GM19035 (cell line): Measurements from ENCODE around the gene WDR43.

Source experiments
- ATAC-seq: cut with Tn5 transposase; IDR thresholded peaks from one replicate; pipeline ENCODE4 v1.9.1; 2021; ENCODE audit not compliant: unreplicated experiment

The WDR43 gene

DNA sequence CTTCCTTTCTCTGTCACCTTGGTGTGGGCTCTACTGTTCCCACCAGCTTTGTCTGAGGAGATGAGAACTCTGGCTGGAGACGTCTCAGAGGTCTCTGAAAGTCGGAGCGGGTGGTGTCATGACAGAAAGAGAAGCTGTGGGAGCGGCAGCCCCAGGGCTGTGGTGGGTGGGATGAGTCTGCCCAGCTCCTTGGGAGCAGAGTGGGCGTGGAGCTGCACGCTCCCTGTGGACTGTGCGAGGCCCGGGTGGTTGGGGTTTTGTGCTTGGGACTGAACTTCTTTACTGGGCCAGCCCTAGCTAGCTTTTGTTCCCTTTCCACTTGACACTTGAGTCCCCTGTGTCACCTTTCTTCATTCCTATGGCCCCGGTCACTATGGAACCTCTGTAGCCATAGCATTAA is 97.0 kb downstream of the WDR43 start:
- no peak for ATAC-seq

DNA sequence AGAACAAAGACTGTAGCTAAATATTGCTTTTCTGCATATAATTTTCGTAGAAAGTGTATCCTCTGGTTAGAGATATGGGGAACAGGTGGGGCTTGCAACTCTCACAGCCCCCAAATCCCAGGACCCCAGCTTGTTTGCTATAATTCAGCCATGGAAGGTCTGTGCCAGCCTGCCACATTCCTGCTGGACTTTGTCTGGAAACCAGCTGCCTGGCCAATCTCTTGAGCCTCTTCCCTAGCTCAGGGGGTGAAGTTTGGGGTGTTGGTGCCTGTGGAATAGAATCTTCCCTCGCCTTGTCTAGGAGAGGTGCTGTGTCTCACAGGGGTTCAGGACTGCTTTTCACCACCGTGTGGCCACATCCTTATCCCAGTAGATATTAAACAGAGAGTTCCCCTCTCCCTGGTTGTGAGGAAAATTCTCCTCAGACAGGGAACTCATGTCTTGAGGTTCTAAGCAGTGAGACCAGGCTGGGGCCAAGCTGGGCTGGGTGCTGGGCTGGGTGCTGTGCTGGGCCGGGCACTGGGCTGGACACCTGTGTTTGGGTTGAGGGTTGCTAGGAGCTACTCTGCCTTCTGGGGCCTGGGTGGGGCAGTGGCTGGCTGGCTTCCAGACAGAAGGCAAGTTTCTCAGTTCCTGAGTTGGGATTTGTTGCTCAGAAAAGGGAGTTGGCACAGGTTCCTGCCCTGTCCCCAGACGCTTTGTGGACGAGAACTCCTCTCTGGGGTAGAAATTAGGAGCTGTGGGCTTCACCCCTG is 98.9 kb downstream of the WDR43 start:
- no peak for ATAC-seq

DNA sequence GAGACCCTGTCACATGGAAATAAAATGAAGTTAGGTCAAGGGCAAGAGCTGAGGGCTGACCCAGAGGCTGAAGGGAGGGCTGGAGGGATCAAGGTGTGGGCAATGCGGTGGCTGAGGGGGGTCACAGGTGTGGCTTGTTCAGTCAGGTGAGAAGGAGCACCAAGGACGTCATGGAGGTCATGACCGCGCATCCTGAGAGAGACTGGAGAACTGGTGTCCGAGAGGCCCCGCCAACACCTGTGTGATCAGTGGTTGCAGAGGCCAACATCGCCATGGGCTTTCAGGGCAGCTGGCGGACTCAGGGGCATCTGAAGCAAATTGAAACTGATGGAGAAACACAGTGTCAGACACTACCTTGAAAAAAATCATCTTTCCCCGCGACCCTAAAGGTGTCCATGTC is 99.6 kb downstream of the WDR43 start:
- ATAC-seq: no peak

DNA sequence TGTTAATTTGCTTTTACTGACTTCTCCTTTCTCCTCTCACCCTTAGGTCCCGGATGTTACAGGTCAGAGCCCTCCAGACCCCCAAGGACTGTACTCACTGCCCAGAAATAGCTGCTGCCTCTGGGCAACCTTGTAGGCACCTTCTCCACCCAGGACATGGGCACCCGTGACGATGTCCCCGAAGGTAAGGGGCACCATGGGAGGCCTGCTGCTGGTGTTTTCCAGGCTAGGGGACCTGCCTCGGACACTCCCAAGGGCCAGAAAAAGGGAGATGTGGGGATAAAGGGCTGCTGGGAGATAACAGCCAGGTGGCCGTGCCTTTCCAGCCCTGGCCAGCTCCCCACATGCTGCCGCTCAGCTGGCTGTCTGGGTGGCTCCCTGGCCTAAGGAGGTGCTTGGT is 100.2 kb downstream of the WDR43 start:
- no peak for ATAC-seq

DNA sequence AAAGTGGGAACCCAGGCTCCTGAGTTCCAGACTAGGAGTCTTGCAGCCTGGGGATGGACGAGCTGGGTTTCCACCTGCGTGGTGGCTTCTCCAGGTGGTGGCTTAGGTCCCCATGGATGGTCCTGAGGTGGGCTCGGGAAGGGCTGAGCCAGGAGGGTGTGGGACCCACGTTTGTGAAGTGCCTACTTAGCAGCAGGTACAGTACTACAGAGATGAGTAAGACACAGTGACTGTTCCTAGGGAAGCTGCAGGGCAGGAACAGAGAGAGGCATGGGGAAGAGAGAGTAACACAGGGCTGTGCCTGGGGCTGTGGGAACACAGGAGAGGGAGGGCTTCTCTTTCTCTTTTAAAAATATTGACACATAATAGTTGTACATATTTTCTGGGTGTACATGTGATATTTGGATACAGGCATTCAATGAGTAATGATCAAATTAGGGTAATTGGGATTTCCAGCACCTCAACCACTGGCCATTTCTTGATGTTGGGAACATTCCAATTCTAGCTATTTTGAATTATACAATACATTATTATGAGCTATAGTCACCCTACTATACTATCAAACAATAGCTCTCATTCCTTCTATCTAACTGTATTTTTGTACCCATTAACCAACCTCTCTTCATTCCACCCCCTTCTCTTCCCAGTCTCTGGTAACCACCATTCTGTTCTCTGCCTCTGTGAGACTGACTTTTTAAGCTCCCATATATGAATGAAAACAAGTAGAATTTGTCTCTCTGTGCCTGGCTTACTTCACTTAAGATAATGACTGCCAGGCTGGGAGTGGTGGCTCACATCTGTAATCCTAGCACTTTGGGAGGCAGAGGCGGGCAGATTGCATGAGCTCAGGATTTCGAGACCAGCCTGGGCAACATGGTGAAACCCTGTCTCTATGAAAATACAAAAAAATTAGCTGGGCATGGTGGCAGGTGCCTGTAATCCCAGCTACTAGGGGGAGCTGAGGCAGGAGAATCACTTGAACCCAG is 101.6 kb downstream of the WDR43 start:
- ATAC-seq: no peak

DNA sequence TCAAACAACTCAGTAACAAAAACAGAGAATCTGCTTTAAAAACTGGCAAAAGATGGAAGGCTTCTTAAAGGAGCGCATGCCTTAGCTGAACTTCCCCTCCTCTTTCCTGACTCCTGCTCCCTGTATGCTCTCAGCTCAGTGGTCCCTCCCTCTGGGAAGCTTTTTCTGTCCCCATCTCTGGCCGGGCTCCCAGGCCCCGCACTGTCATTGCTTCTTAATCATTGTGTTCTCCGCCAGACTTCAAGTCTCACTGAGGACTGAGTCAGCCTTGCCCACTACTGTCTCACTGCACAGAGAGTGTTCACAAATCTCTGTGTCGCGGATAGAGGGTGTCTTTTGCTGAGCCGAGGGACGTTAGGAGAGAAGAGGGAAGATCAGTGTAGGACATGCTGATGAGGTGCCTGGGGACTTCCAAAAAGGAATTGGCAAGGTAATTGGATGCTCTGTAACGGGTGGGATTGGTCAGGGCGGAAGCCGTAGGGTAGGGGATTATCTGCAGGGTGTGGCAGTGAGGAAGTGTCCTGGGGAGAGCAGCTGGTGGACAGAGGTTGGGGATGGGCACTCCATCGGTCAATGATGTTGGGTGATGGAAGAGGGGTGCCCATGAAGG is 102.9 kb downstream of the WDR43 start:
- ATAC-seq: no peak
